GM19240 (cell line): ENCODE results near the gene ARHGAP4.

Experiments used
- DNase-seq: peaks from one replicate; pipeline ENCODE4 v3.0.0; 2011; ENCODE audit warnings: low spot score; ENCODE audit not compliant: insufficient read length

Gene ARHGAP4

GRCh38 chrX:153927922-153928760 lies 2.1 kb upstream of the ARHGAP4 start:
- DNase-seq: peak; percentile 90

GRCh38 chrX:153927672-153927921 lies 1.5 kb upstream of the ARHGAP4 start:
- DNase-seq: no peak

GRCh38 chrX:153926858-153927671 lies 1.0 kb upstream of the ARHGAP4 start:
- DNase-seq: peak; percentile 80

DNA sequence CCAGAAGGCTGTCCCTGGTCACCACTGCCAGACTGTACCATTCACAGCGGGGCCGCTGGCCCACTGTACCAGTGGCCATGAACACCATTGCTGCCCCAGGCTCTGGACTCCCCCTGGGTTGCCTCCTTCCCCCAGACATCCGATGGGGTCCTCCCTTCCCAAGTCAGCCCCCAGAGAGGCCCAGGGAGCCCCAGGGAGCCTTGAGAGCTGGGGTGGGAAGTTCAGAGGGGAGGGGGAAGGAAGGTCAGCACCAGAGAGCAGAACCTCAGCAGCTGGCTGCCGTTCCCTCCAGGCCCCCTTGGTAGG lies 441 bp upstream of the ARHGAP4 start:
- no peak for DNase-seq

GRCh38 chrX:153925387-153925738 lies 701 bp downstream of the ARHGAP4 start:
- no peak for DNase-seq

- no peak for DNase-seq
Observed at GRCh38 chrX:153924149-153924861, 1.8 kb downstream of the ARHGAP4 start.

- no peak for DNase-seq
Observed at GRCh38 chrX:153922932-153923857, 2.9 kb downstream of the ARHGAP4 start.

- no peak for DNase-seq
Observed at GRCh38 chrX:153921511-153922446, 4.3 kb downstream of the ARHGAP4 start.

DNA sequence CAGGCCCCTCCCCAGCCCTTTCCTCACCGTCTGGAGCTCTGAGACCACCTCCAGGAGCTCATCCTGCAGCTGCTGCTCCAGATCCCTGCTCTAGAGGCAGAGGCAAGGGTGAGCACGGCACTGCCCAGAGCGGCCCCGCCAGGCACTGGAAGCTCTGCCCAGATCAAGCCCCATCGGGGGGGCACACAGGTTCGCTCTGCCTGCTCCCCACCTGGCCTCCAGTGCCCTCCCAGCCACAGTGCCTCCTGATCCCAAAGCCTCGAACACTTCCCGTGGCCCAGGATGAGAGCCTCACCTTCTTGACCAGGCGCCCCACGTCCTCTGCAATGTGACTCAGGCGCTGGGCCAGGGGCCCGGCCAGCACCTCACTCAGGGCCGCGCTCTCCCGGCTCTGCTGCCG lies 5.0 kb downstream of the ARHGAP4 start:
- no peak for DNase-seq

DNA sequence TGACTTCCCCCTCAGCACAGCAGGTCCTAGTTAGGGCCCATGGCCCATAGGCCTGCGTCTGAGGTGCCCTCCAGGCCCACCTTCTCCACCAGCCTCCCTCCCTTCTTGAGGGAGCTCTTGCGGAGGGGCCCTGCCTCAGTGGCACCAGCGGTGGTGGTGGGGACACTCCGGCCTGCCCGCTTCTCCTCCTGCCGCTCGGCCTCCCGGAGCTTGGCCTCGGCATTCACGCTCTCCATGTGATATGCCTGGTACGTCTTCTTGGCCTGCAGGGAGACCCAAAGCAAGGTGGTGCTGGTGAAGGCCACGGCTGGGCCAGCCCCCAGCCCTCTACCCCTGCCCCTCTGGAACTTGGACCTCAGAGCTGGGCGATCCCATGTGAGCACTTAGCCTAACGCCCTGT lies 5.5 kb downstream of the ARHGAP4 start:
- no peak for DNase-seq

DNA sequence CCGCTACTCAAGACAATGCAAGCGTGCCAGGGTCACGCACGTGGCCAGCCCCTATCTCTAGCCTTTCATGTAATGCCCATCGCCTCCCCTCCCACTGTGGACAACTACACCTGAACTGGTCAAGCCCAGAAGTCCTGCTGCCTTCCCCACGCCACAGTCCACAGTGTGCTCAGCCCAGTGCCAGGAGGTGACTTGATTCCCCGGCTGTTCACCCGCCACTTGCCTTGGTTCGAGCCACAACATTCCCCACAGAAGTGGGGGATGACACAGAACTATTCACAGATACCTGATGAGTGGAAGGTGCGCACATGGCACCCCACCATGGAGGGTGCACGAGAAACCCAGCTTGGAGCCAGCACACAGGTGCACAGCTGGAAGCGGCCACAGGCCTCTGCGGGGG lies 6.8 kb downstream of the ARHGAP4 start:
- DNase-seq: no peak

GRCh38 chrX:153917869-153918268 lies 8.2 kb downstream of the ARHGAP4 start:
- no peak for DNase-seq

- no peak for DNase-seq
Observed at GRCh38 chrX:153913701-153914100, 12.4 kb downstream of the ARHGAP4 start.

GRCh38 chrX:153913211-153913610 lies 12.9 kb downstream of the ARHGAP4 start:
- no peak for DNase-seq

DNA sequence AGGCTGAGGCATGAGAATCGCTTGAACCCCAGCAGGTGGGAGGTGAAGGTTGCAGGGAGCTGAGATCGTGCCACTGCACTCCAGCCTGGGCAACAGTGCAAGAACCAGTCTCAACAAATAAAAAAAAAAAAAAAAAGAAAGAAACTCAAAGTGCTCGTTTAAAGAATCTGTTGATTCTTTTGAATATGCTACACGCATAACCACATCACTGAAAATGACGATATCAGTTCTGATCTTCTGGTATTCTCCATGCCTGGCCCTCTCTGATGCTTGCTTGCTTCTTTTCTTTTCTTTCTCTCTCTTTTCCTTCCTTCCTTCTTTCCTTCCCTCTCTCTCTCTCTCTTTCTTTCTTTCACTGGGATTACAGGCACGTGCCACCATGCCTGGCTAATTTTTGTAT lies 14.3 kb downstream of the ARHGAP4 start:
- DNase-seq: no peak

DNA sequence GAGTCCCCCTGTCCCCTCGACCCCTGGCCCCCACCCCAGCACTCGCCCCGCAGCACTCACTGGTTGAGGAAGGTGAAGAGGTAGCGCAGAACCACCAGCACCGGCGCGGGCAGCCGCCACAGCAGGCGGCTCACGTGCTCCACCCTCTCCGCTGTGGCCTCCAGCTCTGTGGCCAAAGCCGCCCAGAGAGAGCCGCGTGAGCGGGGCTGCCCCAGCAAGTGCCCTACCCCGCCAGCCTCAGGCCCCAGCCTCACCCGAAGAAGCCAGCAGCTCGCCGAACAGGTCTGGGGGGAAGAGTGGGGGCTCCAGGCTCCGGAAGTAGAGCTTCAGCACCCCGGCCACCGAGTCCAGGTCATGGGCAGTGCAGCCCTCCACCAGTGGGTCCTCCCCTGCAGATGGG lies 15.6 kb downstream of the ARHGAP4 start:
- DNase-seq: no peak

DNA sequence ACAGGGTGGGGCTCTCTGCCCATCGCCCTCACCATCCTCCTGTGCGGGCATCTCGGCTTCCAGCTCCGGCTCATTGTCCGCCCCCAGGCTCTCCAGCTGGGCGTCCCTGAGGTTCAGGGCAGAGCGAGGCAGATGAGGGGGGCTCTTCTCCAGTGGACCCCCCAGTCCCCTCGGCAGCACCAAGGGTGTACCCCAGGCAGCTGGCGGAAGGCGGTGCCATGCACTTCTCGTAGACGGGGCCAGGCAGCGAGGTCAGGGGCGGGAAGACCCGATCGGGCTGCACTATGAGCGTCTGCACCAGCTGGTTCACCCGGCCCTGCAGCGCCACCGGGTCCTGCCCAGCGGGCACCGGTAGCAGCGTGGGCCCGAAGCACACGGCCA lies 16.1 kb downstream of the ARHGAP4 start:
- no peak for DNase-seq

DNA sequence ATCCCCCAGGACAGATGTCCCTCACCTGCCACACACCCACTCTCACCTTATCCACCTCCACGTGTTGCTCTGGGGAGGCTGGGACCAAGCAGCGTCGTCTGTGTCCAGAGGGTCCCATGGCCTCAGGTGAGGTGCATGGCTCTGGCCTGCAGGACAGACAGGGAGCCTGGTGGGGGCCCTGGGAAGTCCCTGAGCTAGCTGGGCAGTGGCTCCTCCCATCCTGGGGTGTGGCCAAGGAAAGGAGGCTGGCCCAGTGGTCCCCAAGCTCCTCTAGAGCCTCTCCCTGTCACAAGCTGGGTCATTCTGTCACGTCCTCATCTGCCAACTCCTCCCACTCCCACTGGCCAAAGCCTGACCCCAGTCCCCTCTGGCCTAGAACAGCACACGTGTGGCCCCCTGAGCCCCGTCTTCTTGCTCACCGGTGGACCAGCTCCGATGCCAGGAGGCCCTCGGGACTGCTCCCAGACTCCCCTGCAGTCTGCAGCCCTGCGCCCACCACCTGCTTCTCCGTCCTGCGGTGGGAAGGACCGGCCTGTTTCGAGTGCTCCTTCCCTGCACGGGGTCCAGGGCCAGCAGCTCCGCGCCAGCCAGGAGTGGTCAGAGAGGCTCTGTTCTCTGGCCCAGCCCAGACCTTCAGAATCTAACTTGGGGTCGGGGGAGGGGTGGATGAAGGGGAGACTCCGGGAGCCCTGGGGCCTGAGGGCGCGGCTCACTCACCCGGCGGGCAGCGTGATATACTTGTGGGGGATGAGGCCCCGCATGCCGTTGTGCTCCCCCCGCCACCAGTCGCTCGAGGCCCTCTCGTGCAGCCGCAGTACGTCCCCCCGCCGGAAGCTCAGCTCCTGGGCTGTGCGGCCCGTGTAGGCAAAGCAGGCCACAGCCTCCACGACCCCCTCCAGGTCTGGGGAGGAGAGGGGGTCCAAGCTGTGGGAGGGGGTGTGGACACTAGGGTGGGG lies 16.8 kb downstream of the ARHGAP4 start:
- no peak for DNase-seq

DNA sequence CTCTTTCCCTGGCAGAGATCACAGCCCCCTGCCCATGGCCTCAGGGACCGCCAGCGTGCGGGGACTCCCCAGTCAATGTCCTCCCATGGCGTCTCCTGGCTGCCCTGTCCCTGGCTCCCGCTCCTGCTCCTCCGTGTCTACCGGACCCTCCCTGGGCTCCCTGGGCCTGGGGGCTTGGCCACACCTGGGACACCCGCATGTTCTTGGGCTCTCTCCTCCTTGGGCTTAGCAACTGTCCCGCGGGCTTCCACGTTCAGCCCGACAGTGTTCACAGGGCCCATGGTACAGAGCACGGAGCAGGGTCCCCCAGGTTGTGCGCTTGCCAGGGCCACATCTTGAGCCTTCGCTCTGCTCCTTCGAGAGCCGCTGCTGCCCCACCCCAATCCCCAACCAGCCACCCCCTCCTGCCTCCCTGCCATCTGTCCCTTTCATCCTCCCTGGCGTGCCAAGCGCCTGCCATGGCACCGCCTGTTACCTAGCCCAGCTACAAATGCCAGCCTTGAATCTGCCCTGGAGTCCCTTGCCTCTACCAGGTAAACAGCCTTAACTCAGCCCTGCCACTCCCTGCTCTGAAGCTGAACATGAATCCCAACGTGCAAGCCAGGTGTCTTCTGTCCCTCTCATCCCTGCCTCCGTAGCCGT lies 17.7 kb downstream of the ARHGAP4 start:
- DNase-seq: no peak
